Measurements from ENCODE around the gene RITA1.

RITA1 gene

DNA sequence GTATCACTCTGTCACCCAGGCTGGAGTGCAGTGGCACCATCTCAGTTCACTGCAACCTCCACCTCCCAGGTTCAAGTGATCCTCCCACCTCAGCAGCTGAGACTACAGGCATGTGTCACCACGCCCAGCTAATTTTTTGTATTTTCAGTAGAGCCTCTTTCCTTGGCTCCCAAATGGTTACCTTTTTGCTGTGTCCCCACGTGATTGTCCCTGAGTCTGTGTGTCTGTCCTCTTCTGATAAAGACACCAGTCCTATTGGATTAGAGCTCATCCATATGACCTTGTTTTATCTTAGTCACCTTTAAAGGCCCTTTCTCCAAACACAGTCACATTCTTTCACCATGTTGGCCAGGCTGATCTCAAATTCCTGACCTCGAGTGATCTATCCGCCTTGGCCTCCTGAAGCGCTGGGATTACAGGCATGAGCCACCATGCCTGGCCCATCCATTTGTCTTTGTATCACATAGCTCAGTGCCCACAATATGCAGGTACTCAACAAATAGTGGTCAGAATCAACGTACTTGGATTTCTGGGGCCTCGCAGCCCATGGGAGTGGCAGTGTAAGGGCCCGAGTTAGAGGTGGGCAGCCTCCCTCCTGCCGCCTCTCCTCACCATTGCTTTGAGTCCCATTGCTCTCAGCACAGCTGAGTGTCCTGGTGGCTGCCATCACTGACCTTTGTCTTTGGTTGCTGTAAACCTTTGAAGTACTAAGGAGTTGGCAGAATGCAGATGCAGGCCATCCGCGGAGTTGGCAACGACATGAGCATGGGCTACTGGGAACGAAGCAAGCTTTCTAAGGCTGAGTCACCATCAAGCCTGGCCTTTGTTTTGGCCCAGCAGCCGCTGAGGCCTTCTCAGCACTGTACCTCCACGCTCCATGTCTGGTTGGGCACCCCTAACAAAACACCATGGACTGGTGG is 45.1 kb downstream of the RITA1 start:
- no peak for DNase-seq (ENCODE audit: low spot score)

DNA sequence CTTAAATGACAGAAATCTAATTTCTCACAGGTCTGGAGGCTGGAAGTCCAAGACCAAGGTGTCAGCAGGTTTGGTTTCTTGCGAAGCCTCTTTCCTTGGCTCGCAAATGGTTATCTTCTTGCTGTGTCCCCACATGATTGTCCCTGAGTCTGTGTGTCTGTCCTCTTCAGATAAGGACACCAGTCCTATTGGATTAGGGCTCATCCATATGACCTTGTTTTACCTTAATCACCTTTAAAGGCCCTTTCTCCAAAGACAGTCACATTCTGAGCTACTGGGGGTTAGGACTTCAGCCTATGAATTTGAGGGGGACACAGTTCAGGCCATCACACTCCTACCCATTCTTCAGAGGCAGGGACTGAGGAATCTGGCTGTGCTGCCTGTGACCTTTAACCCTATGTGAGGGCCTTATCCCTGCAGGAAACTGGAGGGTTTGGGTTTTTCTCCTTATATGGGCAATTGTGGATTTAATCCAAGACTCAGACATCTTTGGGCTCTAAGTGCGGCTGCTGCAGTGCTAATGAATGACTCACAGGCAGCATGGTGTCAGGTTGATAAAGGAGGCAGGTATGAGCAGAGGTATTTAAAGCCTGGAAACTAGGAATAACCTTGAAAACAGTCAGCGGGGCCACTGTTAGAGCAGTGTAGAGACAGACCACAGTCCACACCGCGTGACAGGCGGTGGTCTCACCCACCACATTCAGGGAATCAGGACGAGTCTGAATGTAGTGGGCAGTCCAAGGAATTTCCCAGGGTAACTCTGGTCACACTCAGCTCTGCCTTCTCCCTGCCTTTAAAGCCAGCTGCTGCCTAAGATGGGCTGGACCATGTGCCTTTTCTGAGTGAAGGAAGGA is 45.9 kb downstream of the RITA1 start:
- DNase-seq (ENCODE audit: low spot score) = no peak

DNA sequence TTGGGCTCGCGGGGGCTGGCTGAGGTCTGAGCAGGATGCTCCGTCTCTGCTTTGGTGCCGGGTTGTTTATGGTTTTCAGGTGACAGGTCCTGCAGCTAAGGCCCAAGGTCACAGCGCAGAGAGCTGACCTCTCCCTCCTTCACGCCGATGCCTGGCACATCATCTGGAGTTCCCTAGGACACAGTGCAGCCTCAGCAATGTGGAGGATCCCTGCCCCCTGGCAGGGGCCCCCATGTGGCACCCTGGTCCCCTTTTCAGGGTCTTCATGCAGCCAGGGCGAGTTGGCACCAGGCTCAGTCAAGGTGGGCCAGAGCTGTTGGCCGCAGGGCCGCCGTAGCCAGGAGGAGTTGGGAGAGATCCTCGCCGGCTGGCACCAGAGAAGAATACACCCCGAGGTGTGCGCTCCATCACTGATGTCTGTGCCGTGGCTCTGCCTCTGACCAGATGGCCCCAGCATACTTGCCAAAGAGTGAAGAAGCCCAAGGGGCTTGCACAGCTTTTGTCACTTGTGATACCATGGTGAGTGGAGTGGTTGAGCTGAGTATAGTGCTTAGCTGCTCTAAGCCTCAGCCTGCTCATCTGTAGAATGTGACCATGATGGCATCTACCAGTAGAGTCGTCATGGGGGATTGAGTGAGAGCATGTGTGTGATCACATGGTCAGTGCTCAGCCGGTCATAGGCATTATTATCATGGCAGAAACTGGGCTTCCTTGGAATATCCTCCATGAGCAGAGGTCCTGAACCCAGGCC is 46.7 kb downstream of the RITA1 start:
- DNase-seq (ENCODE audit: low spot score) = no peak

DNA sequence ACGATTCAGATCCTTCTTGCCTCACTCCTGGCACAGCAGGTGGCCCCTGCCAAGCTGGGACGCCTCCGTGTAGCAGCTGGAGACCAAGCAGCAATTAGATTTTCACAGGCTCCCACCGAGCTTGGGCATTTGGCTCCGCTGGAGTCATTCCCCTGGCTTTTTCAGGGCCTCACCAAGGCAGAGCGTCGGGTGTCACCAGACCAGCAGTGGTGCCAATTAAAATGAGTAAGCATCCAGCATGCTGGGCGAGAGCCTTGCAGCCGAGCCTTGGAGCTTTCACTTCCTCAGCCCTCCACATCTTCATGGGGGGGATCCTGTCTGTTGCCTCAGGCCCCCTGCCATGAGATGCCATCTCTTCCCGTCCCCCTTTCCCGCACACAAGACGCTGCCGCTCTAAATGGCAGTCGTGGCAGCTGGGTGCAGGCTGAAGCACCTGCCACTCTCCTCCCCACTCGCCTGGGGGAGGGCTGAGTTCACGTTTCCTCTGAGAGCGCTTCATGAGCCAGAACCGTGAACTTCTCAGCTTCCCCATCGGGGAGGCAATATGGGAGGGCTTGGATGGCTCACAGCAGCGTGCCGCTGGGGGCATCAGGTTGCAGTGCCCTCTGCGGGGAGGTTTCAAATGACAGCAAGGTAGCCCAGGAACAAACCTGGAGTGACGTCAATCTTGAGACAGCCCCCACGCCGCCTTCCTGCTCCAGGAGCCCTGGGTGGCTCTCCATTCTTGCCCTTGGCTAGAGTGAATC is 47.5 kb downstream of the RITA1 start:
- DNase-seq (ENCODE audit: low spot score) = no peak

DNA sequence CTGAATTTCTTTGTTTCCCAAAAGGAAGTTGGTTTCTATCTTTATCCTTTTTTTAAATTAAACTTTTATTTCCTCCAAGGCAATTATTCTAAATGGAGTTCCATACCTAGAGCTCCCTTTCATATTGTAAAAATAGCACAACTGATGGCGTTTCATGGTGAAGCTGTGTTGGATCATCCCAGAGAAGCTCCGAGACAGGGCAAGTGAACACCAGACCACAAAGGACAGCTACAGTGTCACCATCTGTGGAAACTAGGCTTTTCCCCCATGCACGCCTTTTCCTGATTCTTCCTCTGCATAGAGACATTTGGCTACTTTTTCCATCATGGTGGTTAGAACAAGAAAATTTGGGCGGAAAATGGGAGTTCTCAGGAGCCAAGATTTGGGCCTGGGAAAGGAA is 48.4 kb downstream of the RITA1 start:
- DNase-seq (ENCODE audit: low spot score) = no peak

DNA sequence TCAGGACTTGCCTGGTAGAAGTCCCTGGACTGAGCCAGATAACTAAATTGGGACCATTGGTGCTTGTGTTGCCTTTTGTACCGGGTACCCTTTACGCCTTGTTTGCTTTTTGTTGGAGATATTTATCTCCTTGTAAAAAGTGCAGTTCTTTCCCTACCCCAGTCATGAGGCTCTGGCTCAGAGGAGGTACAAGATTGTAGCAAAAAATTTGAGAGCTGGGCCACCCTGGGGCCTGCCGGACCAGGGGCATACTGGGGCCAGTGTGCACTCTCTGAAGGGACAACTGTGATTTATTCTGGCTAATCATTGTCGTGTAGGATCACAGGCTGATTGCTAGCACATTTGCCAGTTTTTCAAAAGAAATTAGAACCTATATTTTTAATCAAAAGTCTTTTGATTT is 49.0 kb downstream of the RITA1 start:
- DNase-seq (ENCODE audit: low spot score) = no peak

DNA sequence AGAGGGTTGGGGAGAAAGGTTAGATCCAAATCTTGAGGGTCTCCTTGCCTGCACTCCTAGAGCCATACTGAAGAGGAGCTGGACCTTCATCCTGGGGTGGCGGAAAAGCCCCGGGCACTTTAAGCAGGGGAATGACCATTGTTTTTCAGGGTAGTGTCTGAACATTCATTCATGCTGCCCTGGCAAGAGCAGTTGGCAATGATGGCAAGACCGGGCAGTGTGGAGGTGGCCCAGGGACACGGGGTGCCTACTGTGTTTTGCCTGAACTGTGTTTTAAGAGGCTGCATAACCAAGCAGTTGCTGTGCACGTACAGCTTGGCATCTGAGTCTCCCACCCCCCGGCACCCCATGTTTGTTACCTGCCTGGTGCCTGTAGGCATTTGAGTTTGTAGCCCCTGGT is 50.5 kb downstream of the RITA1 start:
- no peak for DNase-seq (ENCODE audit: low spot score)

DNA sequence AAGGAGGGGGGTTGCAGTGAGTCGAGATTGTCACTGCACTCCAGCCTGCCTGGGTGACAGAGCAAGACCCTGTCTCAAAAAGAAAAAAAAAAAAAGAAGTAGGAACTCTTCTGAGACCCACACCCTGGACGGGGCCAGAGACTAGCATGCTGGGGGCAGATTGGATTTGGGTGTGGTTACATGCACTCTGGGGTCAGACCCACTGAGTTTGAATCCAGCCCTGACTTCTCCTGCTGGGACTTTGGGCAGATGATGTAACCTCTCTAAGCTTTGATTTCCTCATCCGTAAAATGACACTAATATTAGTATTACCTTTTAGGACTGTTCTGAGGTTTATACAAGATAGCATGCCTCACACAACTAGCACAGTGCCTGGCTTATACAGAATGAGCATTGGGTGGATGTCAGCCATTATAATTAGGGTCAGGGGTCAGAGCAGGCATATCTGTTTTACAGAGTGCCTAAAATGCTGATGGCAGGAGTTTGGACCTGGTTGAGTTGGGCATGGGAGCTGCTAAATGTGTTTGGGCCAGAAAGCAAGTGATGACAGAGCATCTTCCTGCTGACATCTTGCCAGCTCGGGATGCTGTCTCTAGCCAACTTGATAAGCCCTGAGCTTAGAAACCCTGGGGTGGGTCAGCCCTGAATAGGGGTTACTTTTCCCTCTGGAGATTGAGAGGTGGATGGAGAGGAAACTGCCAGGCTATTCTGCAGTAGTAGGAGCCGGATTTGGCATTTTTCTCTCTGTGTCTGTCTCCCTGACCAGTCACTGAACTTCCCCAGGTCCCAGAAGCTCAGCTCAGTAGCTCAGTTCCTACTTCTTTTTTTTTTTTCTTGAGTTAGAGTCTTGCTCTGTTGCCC is 51.2 kb downstream of the RITA1 start:
- peak; percentile 15 for DNase-seq (ENCODE audit: low spot score)

DNA sequence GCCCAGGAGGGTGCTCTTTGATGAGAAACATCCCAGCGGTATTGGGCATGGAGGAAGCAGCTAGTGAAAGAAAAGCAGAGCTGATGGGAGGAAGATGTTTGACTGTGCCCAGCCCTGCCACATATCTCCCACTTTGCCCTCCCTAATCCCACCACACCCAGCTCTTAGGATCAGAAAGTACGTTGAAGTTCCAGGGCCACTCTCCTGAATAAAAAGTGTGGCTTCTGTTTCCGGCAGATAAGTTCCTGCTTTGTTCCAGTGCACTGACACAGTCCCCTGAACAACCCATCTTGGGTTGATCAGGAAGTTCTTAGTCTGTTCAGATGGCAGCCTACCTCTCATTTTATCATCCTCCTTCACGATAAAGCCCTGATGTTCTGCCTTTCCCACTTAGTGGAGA is 52.2 kb downstream of the RITA1 start:
- peak; percentile 20 for DNase-seq (ENCODE audit: low spot score)

DNA sequence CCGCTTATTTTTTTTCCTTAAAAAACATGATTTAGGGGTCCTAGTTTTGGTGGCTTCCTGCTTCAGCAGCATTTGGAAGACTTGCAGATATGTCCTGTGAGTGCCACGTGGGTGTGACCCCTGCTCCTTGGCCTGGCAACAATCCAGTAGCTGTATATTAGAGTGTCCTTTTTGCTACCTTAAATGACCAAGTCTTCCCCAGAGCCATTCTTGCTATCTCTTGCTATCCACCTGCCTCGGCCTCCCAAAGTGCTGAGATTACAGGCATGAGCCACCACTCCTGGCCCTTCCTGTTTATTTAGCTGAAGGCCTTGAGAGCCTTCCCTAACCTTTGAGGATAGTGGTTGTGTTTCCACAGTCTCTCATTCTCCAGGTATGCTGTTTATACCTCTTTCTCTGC is 52.8 kb downstream of the RITA1 start:
- DNase-seq (ENCODE audit: low spot score) = no peak

DNA sequence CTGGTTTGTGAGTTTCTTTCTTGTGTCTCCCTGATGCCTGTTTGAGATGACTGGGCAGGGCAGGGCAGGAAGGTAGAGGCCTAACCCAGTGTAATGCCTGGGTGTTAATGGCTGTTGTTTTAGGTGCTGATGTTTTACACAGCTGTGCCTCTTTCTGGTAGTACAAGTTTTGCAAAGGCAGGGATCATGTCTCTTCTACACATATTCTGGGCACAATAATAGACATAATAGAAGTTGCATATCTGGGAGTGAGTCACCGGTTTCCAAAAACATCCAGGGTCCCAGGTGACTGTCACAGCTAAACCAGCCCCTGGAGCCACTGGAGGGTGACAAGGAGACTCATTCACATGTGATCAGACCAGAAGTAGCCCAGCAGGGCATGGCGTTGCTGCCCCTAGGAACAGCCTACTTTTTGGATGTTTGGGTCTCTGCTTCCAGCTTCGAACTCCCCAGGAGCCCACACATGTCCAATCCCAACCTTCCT is 53.8 kb downstream of the RITA1 start:
- DNase-seq (ENCODE audit: low spot score) = no peak

DNA sequence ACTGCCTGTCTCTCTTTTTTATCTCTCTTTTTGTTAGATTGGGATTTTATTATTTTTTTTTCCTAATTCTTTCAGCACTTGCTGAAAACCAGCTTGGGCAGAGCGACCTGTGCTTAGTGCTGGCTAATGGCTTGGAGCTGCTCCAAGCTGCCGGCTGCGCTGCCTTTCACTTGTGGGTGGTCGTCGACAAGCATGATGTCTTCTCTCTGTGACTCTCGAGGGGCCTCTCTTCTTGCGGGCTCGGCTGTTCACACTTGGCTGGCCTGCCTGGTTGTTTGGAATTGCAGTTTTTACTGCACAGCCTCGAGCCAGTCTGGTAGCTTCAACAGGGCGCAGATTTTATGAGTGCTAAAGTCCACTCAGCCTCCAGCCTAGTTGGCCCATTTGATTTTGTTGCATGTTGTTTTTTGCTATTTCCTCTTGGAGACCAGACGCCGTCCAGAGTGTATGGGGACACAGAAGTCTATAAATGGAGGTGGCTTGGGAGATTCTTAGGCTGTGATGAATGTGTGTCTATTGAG is 54.4 kb downstream of the RITA1 start:
- no peak for DNase-seq (ENCODE audit: low spot score)

DNA sequence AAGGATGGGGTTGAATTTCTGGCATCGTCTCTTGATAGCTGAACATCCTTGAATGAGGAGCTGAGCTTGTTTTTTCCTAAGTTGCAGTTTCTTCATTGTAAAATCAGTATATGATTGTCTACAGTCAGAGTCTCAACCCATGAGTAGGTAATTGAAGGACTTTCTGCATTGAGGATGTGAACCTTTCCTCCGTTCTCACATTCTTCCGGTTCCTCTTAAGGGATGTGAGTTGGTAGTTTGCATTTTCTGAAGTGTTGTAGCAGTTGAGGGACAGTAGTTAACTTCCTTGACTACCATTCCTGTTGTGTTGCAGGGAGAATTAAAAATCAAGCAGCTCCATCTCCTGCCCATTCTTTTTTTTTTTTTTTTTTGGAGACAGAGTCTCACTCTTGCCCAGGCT is 54.9 kb downstream of the RITA1 start:
- DNase-seq (ENCODE audit: low spot score) = no peak

DNA sequence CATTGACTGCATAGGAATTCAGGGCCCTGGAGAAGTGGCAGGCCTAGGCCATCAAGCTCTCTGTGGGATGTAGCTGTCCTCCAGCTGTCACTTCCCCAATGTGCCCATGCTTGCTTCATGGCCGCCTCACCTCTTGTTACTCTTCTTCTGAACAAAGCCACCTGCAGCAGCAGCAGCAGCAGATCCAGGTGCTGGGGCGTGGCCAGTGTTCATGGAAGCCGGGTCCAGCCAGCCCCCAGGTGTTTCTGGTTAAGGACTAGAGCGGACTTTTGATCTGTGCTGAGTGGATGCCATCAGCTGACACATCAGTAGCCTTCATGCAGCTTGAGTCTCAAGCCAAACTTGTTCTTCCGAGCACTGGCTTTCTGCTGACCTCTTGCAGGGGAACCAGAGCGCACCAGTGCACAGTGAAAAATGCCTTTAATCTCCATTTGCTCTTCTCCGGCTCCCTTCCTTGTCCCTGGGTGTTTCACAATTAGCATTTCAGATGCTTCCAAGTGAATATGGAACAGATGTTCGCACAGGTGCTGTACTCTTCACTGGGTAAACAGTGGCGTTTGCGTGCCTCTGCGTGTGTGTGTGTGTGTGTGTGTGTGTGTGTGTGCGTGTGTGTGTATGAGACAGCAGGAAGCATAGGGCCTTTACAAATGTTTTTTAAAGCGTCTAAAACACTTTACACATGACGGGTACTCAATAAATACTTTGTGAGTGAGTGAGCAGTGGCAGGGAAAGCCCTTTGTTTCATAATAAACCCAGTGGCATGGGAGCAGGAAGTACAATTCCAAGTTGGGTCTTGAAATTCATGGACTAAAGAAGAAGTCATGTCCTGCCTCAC is 55.9 kb downstream of the RITA1 start:
- no peak for DNase-seq (ENCODE audit: low spot score)

Measured in left forelimb (tissue), 1 donor.